DOHH2 (cell line): ENCODE data around the gene GBE1.

ENCODE experiments used
- H3F3A ChIP-seq: fragments of 200-600 bp; sonication (generic), shearing (Covaris generic); 2 replicates; pipeline ENCODE4 v1.6.0; 2016; ENCODE audit warnings: antibody characterized with exemption, mild to moderate bottlenecking; ENCODE audit not compliant: control insufficient read depth, insufficient read depth
- H3K27ac ChIP-seq: fragments of 200-600 bp; sonication (generic); 2 replicates; pipeline ENCODE4 v1.5.1; 2014; ENCODE audit warnings: low read depth, mild to moderate bottlenecking, low read length, moderate library complexity
- H3K27me3 ChIP-seq: fragments of 200-600 bp; sonication (generic); 2 replicates; pipeline ENCODE4 v1.6.1; 2014; ENCODE audit warnings: mild to moderate bottlenecking, low read length, mixed read lengths; ENCODE audit not compliant: control insufficient read depth
- H3K36me3 ChIP-seq: fragments of 200-600 bp; sonication (generic); 2 replicates; pipeline ENCODE4 v1.6.1; 2014; ENCODE audit warnings: mild to moderate bottlenecking, low read length, moderate library complexity, mixed read lengths; ENCODE audit not compliant: control insufficient read depth
- H3K4me1 ChIP-seq: fragments of 200-600 bp; sonication (generic); 2 replicates; pipeline ENCODE4 v1.6.1; 2014; ENCODE audit warnings: mild to moderate bottlenecking, low read length, mixed read lengths; ENCODE audit not compliant: control insufficient read depth
- H3K4me2 ChIP-seq: fragments of 200-600 bp; sonication (generic); 2 replicates; pipeline ENCODE4 v1.6.0; 2014; ENCODE audit warnings: mild to moderate bottlenecking, low read length, moderate library complexity
- H3K4me3 ChIP-seq: fragments of 200-600 bp; sonication (generic); 2 replicates; pipeline ENCODE4 v1.5.1; 2014; ENCODE audit warnings: mild to moderate bottlenecking, low read length, mixed read lengths
- H3K79me2 ChIP-seq: fragments of 200-600 bp; sonication (generic); 2 replicates; pipeline ENCODE4 v1.6.1; 2014; ENCODE audit warnings: mild to moderate bottlenecking, low read length, mixed read lengths; ENCODE audit not compliant: control insufficient read depth
- H3K9me2 ChIP-seq: fragments of 200-600 bp; sonication (generic); replicated peaks from 2 replicates; pipeline ENCODE4 v1.6.1; 2014; ENCODE audit warnings: mild to moderate bottlenecking, low read length, mixed read lengths; ENCODE audit not compliant: control insufficient read depth
- H3K9me3 ChIP-seq: fragments of 200-600 bp; sonication (generic); 2 replicates; pipeline ENCODE4 v1.6.1; 2014; ENCODE audit warnings: antibody characterized with exemption, low read length, mixed read lengths; ENCODE audit not compliant: control insufficient read depth, insufficient read depth
- H4K20me1 ChIP-seq: fragments of 200-600 bp; sonication (generic); 2 replicates; pipeline ENCODE4 v1.6.0; 2014; ENCODE audit warnings: low read depth, mild to moderate bottlenecking, antibody characterized with exemption, low read length, moderate library complexity; ENCODE audit not compliant: control insufficient read depth, insufficient read depth
- EZH2phosphoT487 ChIP-seq: fragments of 200-600 bp; sonication (generic); IDR thresholded peaks from 2 replicates; pipeline ENCODE4 v1.6.1; 2017; ENCODE audit warnings: borderline replicate concordance, mild to moderate bottlenecking, antibody characterized with exemption, low read length, moderate library complexity, mixed read lengths
- TF ChIP-seq, protein P1 (sequence below): fragments of 200-600 bp; sonication (generic); IDR thresholded peaks from one replicate; pipeline ENCODE4 v1.5.1; 2014; ENCODE audit warnings: antibody characterized with exemption, mild to moderate bottlenecking, low read depth, low read length; ENCODE audit not compliant: poor library complexity, severe bottlenecking

GBE1 gene

DNA sequence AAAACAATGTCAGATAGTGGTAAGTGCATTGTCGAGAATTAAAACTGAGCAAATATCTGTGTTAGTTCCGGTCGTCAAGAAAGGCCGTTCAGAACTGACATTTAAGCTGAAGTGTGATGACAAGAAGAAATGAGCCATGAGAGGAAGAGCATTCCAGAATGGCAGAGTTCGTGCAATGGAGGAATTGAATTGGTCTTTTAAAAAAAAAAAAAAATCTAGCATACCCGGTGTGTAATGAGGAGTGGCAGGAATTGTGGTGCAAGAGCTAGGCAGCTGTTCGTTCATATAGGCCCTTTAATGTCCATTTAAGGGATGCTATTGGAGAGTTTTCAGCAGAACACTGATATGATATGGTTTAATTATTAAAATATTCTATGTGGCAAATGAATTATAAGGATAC lies 2.6 kb upstream of the GBE1 start:
- Histone ChIP-seq H3K27me3 (no peaks in the 10 kb centered on the region), H3K36me3 (peaks cover 14% of the 10 kb centered on the region), H3K4me2 (no peak overlapping the region), H3K9me2 (no peaks in the 10 kb centered on the region), H3K79me2 (peaks cover 17% of the 10 kb centered on the region), H3K9me3 (peaks cover 6% of the 10 kb centered on the region; the same call in 1 of the 2 replicates), H3K27ac (no peak overlapping the region), H3K4me1 (peaks cover 33% of the 10 kb centered on the region), H3F3A (peaks cover 15% of the 10 kb centered on the region), H4K20me1 (no peaks in the 10 kb centered on the region), H3K4me3 (no peak overlapping the region)
- no peak for TF ChIP-seq EZH2phosphoT487
- TF ChIP-seq, protein P1, sequence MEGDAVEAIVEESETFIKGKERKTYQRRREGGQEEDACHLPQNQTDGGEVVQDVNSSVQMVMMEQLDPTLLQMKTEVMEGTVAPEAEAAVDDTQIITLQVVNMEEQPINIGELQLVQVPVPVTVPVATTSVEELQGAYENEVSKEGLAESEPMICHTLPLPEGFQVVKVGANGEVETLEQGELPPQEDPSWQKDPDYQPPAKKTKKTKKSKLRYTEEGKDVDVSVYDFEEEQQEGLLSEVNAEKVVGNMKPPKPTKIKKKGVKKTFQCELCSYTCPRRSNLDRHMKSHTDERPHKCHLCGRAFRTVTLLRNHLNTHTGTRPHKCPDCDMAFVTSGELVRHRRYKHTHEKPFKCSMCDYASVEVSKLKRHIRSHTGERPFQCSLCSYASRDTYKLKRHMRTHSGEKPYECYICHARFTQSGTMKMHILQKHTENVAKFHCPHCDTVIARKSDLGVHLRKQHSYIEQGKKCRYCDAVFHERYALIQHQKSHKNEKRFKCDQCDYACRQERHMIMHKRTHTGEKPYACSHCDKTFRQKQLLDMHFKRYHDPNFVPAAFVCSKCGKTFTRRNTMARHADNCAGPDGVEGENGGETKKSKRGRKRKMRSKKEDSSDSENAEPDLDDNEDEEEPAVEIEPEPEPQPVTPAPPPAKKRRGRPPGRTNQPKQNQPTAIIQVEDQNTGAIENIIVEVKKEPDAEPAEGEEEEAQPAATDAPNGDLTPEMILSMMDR: no peak

DNA sequence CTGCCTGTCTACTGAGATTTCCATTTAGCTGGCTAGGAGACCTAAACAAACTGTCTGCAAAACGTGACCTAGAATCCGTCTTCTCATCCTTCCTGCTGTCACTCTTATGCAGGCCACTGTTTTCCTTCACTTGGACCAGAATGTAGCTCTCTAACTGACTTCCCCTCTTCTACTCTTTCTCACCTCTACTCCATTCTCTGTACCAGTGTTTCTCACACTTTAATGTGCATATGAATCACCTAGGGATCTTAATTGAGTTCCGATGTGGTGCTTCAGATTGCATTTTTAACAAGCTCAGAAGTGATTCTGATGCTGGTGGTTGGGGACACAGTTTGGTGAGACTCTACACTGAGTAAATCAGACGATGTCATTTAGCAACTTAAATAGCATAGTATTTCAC lies 1.6 kb upstream of the GBE1 start:
- Histone ChIP-seq H3K9me3 (peaks cover 12% of the 10 kb centered on the region), H3K79me2 (peaks cover 20% of the 10 kb centered on the region), H3K9me2 (no peaks in the 10 kb centered on the region), H4K20me1 (no peaks in the 10 kb centered on the region), H3K27me3 (no peaks in the 10 kb centered on the region), H3F3A (peaks cover 15% of the 10 kb centered on the region), H3K4me1 (peaks cover 33% of the 10 kb centered on the region), H3K27ac (no peak overlapping the region), H3K36me3 (peaks cover 24% of the 10 kb centered on the region), H3K4me2 (no peak overlapping the region; the same call in 1 of the 2 replicates), H3K4me3 (no peak overlapping the region)
- TF ChIP-seq EZH2phosphoT487: no peak
- TF ChIP-seq, protein P1: no peak

DNA sequence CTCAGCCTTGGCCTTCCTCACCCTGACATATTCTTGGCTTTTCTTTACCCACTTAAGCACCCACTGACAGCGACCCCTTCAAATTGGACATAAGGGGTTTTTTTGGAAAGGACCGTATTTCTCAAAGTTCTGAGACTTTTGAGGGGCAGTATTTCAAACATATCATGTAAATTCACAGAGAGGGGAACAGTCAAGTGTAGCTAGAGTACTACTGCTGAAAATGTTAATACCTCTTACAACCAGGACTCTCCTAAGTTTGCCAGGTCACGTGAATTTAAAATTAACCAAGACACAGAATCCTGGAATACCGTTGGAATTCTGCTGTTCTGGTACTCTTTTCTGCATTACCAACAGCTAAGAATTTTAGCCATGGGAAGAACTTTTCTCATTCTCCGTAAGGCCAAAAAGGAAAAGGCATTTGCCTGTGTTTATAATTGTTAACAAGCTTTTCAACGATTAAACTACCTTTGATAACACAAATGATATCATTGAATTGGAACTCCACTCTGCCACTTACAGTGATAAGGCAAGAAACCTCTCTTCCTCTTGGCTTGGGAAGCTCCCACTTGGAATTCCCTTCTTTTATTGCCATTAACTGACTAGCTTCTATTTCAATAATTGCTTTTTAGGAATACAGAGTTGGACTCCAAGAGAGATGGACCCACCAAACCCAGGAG lies 597 bp upstream of the GBE1 start:
- Histone ChIP-seq H3K9me2 (no peaks in the 10 kb centered on the region), H3K4me3 (peak overlapping the region; percentile 83), H4K20me1 (no peaks in the 10 kb centered on the region), H3K9me3 (peaks cover 13% of the 10 kb centered on the region), H3F3A (peaks cover 15% of the 10 kb centered on the region), H3K79me2 (peaks cover 23% of the 10 kb centered on the region), H3K4me2 (peak overlapping the region; percentile 81), H3K36me3 (peaks cover 33% of the 10 kb centered on the region), H3K27me3 (no peaks in the 10 kb centered on the region), H3K4me1 (peaks cover 33% of the 10 kb centered on the region), H3K27ac (peak overlapping the region; percentile 70)
- TF ChIP-seq, protein P1: no peak
- no peak for TF ChIP-seq EZH2phosphoT487
